H9 (cell line): ENCODE measurements around the gene COL5A2. TPM values are rescaled to one million over a fixed set of nuclear protein-coding genes. Genes with fewer than 3 reads are reported as not detected.

Experiments
- DNase-seq: peaks from one replicate; pipeline ENCODE4 v3.0.0-alpha.2; 2017
- H2AFZ ChIP-seq: one replicate; pipeline ENCODE4 v1.6.1; 2013; ENCODE audit warnings: mild to moderate bottlenecking, low read length, control low read depth, moderate library complexity
- H2AK5ac ChIP-seq: 2 replicates; pipeline ENCODE4 v1.6.1; 2013; ENCODE audit warnings: low read length, control low read depth, mixed read lengths; ENCODE audit not compliant: insufficient read length
- H2BK120ac ChIP-seq: one replicate; pipeline ENCODE4 v1.6.1; 2013; ENCODE audit warnings: low read depth, mild to moderate bottlenecking, low read length, control low read depth, inconsistent platforms; ENCODE audit not compliant: poor library complexity, severe bottlenecking
- H2BK12ac ChIP-seq: 2 replicates; pipeline ENCODE4 v1.6.1; 2013; ENCODE audit warnings: low read length, control low read depth, mixed read lengths, low read depth; ENCODE audit not compliant: insufficient read length
- H2BK15ac ChIP-seq: 2 replicates; pipeline ENCODE4 v1.6.1; 2013; ENCODE audit warnings: low read depth, low read length, control low read depth
- H2BK20ac ChIP-seq: one replicate; pipeline ENCODE4 v1.6.1; 2013; ENCODE audit warnings: low read depth, mild to moderate bottlenecking, low read length, control low read depth, inconsistent platforms; ENCODE audit not compliant: poor library complexity, severe bottlenecking
- H2BK5ac ChIP-seq: 2 replicates; pipeline ENCODE4 v1.6.1; 2013; ENCODE audit warnings: low read length, control low read depth, mixed read lengths; ENCODE audit not compliant: insufficient read length
- H3K14ac ChIP-seq: 2 replicates; pipeline ENCODE4 v1.6.1; 2013; ENCODE audit warnings: low read length, control low read depth; ENCODE audit not compliant: insufficient read depth
- H3K18ac ChIP-seq: 2 replicates; pipeline ENCODE4 v1.6.1; 2013; ENCODE audit warnings: low read depth, mild to moderate bottlenecking, mixed read lengths, low read length, control low read depth; ENCODE audit not compliant: insufficient read length
- H3K23ac ChIP-seq: 2 replicates; pipeline ENCODE4 v1.6.1; 2013; ENCODE audit warnings: low read length, control low read depth, mixed read lengths, low read depth; ENCODE audit not compliant: insufficient read length
- H3K23me2 ChIP-seq: 2 replicates; pipeline ENCODE4 v1.6.1; 2013; ENCODE audit warnings: low read depth, mild to moderate bottlenecking, mixed read lengths, low read length, control low read depth; ENCODE audit not compliant: insufficient read length, poor library complexity, severe bottlenecking
- H3K27ac ChIP-seq: 2 replicates; pipeline ENCODE4 v1.5.1; 2013; ENCODE audit warnings: low read length, control low read depth, mixed read lengths, low read depth; ENCODE audit not compliant: insufficient read length
- H3K27me3 ChIP-seq: 2 replicates; pipeline ENCODE4 v1.6.1; 2013; ENCODE audit warnings: low read length, control low read depth, inconsistent platforms; ENCODE audit not compliant: insufficient read depth
- H3K4ac ChIP-seq: 2 replicates; pipeline ENCODE4 v1.6.1; 2013; ENCODE audit warnings: low read depth, mild to moderate bottlenecking, control low read depth, inconsistent platforms, low read length, moderate library complexity
- H3K4me1 ChIP-seq: 2 replicates; pipeline ENCODE4 v1.6.1; 2013; ENCODE audit warnings: low read length, control low read depth, inconsistent platforms; ENCODE audit not compliant: insufficient read depth
- H3K4me2 ChIP-seq: 2 replicates; pipeline ENCODE4 v1.6.1; 2013; ENCODE audit warnings: low read length, control low read depth, mixed read lengths; ENCODE audit not compliant: insufficient read length, insufficient read depth
- H3K56ac ChIP-seq: 2 replicates; pipeline ENCODE4 v1.6.1; 2013; ENCODE audit warnings: low read depth, mild to moderate bottlenecking, mixed read lengths, low read length, control low read depth; ENCODE audit not compliant: insufficient read length
- H3K79me1 ChIP-seq: 2 replicates; pipeline ENCODE4 v1.6.1; 2013; ENCODE audit warnings: low read depth, mild to moderate bottlenecking, moderate library complexity, low read length, control low read depth, inconsistent platforms; ENCODE audit not compliant: insufficient read depth, poor library complexity, severe bottlenecking
- H3K79me2 ChIP-seq: 2 replicates; pipeline ENCODE4 v1.6.1; 2013; ENCODE audit warnings: low read length, control low read depth, inconsistent platforms; ENCODE audit not compliant: insufficient read depth
- H3K9ac ChIP-seq: 2 replicates; pipeline ENCODE4 v1.6.1; 2013; ENCODE audit warnings: low read length, control low read depth, mixed read lengths; ENCODE audit not compliant: insufficient read length; ENCODE audit errors: extremely low read depth
- H3K9me3 ChIP-seq: one replicate; pipeline ENCODE4 v1.6.1; 2013; ENCODE audit warnings: low read depth, low read length, inconsistent platforms; ENCODE audit not compliant: control insufficient read depth
- H3T11ph ChIP-seq: one replicate; pipeline ENCODE4 v1.6.1; 2013; ENCODE audit warnings: mild to moderate bottlenecking, low read length, control low read depth, inconsistent platforms
- H4K20me1 ChIP-seq: one replicate; pipeline ENCODE4 v1.6.1; 2013; ENCODE audit not compliant: control insufficient read depth, insufficient read length, insufficient read depth
- H4K5ac ChIP-seq: 2 replicates; pipeline ENCODE4 v1.6.1; 2013; ENCODE audit warnings: low read depth, mild to moderate bottlenecking, mixed read lengths, low read length, control low read depth; ENCODE audit not compliant: insufficient read length
- H4K8ac ChIP-seq: replicated peaks from 2 replicates; pipeline ENCODE4 v1.6.1; 2013; ENCODE audit warnings: low read length, control low read depth, mixed read lengths, low read depth; ENCODE audit not compliant: insufficient read length
- H4K91ac ChIP-seq: 2 replicates; pipeline ENCODE4 v1.6.1; 2013; ENCODE audit warnings: low read depth, mild to moderate bottlenecking, moderate library complexity, mixed read lengths, low read length, control low read depth; ENCODE audit not compliant: insufficient read length
- H3K27ac Mint-ChIP-seq, 3 experiments: 2 replicates in 2 of 3; 3 replicates in 1 of 3; pipeline ENCODE4 v1.8.0; 2020 to 2021; ENCODE audit warnings: mixed read lengths in 3 of 3, mild to moderate bottlenecking in 1 of 3, moderate library complexity in 1 of 3
- H3K27me3 Mint-ChIP-seq: 2 replicates; pipeline ENCODE4 v1.8.0; 2021; ENCODE audit warnings: low read depth, mild to moderate bottlenecking, moderate library complexity, mixed read lengths
- H3K36me3 Mint-ChIP-seq, 3 experiments: 2 replicates in 2 of 3; 3 replicates in 1 of 3; pipeline ENCODE4 v1.8.0; 2020 to 2021; ENCODE audit warnings: low read depth in 3 of 3, mixed read lengths in 3 of 3; ENCODE audit not compliant: insufficient read depth in 1 of 3
- H3K4me1 Mint-ChIP-seq, 2 experiments: 2 replicates each; pipeline ENCODE4 v1.8.0; 2020; ENCODE audit warnings: mixed read lengths in 2 of 2
- H3K4me3 Mint-ChIP-seq, 2 experiments: 2 replicates in 1 of 2; 3 replicates in 1 of 2; pipeline ENCODE4 v1.8.0; 2020 to 2021; ENCODE audit warnings: mild to moderate bottlenecking in 2 of 2, mixed read lengths in 2 of 2, moderate library complexity in 1 of 2
- H3K9me3 Mint-ChIP-seq, 2 experiments: 2 replicates in 1 of 2; 3 replicates in 1 of 2; pipeline ENCODE4 v1.8.0; 2020; ENCODE audit warnings: mild to moderate bottlenecking in 2 of 2, mixed read lengths in 2 of 2, moderate library complexity in 1 of 2
- WGBS: extraction: QIAGEN DNeasy Blood & Tissue Kit; methylation state at CpG from one replicate; pipeline ENCODE4 v1.1.7; 2013; ENCODE audit warnings: missing lambda C conversion rate, low lambda C conversion rate, mixed read lengths; ENCODE audit not compliant: insufficient read length; ENCODE audit errors: extremely low coverage; 5-methylcytosine and 5-hydroxymethylcytosine counted together
- total RNA-seq: library from RNA; stranded (reverse); gene quantifications from 2 replicates; pipeline ENCODE4 v1.2.1, GENCODE V29; 2021
- TF ChIP-seq, protein P1 (sequence below): fragments of 200-600 bp; sonication (generic); conservative IDR thresholded peaks from 3 replicates; pipeline ENCODE4 v1.8.0; 2021; ENCODE audit warnings: antibody characterized with exemption, mild to moderate bottlenecking

Gene COL5A2
- total RNA-seq, 1 experiment from 2014 or later, result 10.5 TPM

GRCh38 chr2:189175869-189176433, 3.6 kb downstream of the COL5A2 start:
- Histone ChIP-seq H3K9ac (no peak overlapping the region), H2BK15ac (no peak overlapping the region), H4K20me1 (no peaks in the 10 kb centered on the region), H2AFZ (no peak overlapping the region), H4K91ac (no peak overlapping the region), H3K23me2 (peaks cover 9% of the 10 kb centered on the region), H4K5ac (no peak overlapping the region), H3K4me1 (no peaks in the 10 kb centered on the region), H3K23ac (no peak overlapping the region), H3K4ac (no peak overlapping the region), H2BK5ac (no peak overlapping the region), H3K56ac (no peak overlapping the region), H3T11ph (no peak overlapping the region), H3K79me2 (peaks cover 3% of the 10 kb centered on the region; the same call in 1 of the 2 replicates), H2BK20ac (no peak overlapping the region), H3K4me2 (no peak overlapping the region), H3K9me3 (no peaks in the 10 kb centered on the region), H3K27me3 (no peaks in the 10 kb centered on the region), H2AK5ac (no peak overlapping the region), H2BK120ac (no peak overlapping the region), H3K14ac (no peak overlapping the region), H4K8ac (no peak overlapping the region), H3K18ac (no peak overlapping the region), H2BK12ac (no peak overlapping the region), H3K27ac (no peak overlapping the region), H3K79me1 (no peaks in the 10 kb centered on the region)
- no peaks in the 10 kb centered on the region for H3K27me3 Mint-ChIP-seq
- H3K27ac Mint-ChIP-seq, result no peak overlapping the region
- H3K9me3 Mint-ChIP-seq, result no peaks in the 10 kb centered on the region
- TF ChIP-seq, protein P1, sequence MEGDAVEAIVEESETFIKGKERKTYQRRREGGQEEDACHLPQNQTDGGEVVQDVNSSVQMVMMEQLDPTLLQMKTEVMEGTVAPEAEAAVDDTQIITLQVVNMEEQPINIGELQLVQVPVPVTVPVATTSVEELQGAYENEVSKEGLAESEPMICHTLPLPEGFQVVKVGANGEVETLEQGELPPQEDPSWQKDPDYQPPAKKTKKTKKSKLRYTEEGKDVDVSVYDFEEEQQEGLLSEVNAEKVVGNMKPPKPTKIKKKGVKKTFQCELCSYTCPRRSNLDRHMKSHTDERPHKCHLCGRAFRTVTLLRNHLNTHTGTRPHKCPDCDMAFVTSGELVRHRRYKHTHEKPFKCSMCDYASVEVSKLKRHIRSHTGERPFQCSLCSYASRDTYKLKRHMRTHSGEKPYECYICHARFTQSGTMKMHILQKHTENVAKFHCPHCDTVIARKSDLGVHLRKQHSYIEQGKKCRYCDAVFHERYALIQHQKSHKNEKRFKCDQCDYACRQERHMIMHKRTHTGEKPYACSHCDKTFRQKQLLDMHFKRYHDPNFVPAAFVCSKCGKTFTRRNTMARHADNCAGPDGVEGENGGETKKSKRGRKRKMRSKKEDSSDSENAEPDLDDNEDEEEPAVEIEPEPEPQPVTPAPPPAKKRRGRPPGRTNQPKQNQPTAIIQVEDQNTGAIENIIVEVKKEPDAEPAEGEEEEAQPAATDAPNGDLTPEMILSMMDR, result no peak
- H3K4me1 Mint-ChIP-seq, result peaks cover 27 to 28% of the 10 kb centered on the region in 2 experiments
- no peak for DNase-seq
- H3K4me3 Mint-ChIP-seq, result no peak overlapping the region
- no CpG with 5 or more reads among the region's 2 CpGs for WGBS
- no peaks in the 10 kb centered on the region for H3K36me3 Mint-ChIP-seq
